ENCODE results near the gene FZR1.
"Not testable (repeated sequence)": the region's sequence is repeated elsewhere in the genome, so short reads cannot be mapped to it uniquely, and the experiment has no call there.

The FZR1 gene

DNA sequence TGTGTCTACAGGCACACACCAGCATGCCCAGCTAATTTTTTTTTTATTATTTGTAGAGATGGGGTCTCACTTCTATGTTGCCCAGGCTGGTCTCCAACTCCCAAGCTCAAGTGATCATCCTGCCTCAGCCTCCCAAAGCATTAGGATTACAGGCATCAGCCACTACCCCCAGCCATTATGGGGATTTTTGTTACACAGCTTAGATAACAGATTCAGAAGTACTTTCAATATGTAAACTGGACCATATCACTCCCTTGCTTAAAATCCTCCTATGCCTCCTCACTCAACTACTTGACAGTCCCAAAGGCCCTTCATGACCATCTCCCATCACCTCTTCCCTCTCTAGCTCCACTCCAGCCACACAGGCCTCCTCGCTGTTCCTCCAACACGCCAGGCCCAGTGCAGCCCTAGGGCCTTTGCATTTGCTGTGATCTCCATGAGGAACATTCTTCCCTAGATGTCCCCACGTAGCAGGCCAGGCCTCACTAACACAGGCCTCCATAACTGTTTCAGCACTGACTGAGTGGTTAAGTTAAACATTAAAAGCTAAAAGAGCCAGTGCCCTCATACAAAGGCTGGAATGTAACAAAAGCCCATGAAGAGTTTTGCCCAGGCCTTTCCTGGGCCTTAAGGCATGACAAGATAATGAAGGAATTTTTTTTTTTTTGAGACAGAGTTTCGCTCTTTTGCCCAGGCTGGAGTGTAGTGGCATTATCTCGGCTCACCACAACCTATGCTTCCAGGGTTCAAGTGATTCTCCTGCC lies 8.2 kb upstream of the FZR1 start:
- no peak for DNase-seq

GRCh38 chr19:3499738-3500428 lies 6.2 kb upstream of the FZR1 start:
- DNase-seq, result no peak

DNA sequence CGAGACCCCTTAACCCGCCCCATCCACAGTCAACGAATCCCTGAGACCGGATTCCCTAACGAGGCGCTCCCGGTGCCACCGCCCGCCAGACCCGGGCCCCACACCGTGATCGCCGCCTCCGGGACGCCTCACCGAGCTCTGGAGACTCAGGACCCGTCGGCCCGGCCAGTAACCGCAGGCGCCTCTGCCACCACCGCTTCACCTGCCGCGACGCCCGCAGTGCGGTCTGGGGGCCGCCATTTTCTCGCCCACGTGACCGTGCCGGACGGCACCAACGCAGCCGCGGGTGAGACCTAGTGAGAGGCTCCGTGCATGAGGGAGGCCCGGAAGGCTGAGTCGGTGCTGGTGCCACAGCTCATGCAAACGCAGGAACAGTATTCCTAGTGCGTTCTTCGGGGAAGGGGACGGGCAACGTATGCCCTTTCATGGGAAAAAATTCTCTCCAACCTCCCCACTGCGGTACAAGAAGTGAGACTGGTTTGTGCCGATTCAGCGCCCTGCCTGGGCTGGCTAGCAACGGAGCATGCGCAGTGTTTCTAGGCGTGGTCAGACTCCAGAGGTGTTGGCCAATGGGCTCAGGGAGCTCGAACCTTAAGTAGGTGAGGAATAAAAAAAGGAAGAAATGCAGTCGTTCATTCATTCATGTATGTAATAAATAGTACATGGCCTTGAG lies 5.5 kb upstream of the FZR1 start, which contains the start of gene DOHH:
DOHH (minus strand) TSS at position 246 of the 673 bp plus-strand sequence. CDS start 3,860 bp downstream, outside the sequence.
- DNase-seq, result peak; percentile 90 to 97

DNA sequence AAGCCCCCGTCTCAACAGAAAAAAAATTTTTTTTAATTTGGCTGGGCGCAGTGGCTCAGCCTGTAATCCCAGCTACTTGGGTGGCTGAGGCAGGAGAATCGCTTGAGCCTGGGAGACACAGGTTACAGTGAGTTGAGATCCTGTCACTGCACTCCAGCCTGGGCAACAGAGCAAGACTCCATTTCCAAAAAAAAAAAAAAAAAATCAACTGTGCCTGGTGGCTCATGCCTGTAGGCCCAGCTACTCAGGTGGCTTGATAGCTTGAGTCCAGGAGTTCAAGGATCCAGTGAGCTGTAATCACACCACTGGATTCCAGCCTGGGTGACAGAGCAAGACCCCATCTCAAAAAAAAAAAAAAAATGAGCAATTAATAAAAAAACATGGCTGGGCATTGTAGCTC lies 4.3 kb upstream of the FZR1 start:
- no peak for DNase-seq

DNA sequence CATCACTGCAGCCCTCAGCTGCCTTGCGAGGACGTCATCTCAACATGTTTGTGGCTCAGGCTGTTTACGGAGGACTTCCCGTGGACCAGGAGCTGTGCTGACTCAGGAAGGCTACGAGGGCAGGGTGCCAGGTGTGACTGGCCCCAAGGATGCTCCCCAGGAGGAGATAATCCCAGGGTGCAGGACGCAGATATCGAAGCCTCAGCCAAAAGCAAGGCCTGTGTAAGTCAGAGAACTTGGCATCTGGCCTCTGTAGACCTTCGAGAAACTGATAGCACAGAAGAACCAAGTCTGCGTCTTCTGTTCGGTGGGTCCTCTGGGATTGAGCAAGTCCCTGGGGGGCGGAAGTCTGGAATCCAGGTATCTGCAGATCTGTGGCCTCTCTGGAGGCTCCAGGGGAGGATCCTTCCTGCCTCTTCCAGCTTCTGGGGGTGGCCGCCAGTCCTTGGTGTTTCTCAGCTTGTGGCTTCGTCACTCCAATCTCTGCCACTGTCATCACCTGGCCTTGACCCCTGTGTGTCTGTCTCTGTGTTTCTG lies 3.0 kb upstream of the FZR1 start:
- no peak for DNase-seq

DNA sequence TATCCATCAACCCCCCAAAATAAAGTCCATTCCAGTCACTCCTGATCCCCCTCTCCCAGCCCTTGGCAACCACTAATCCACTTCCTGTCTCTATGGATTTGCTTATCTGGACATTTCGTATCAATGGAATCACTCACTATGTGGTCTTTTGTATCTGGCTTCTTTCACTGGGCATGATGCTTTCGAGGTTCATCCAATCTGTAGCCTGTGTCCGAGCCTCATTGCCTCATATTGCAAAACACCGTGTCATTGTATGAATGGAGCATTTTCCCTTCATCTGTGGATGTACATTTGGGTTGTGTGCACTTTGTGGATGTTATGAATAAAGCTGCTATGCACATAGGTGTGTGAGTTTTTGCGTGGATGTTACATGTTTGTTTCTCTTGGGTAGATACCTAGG lies 1.4 kb upstream of the FZR1 start:
- DNase-seq, result no peak

GRCh38 chr19:3506384-3507340 lies 551 bp downstream of the FZR1 start:
- peak in 1 of 2 donors; percentile 38 for DNase-seq

DNA sequence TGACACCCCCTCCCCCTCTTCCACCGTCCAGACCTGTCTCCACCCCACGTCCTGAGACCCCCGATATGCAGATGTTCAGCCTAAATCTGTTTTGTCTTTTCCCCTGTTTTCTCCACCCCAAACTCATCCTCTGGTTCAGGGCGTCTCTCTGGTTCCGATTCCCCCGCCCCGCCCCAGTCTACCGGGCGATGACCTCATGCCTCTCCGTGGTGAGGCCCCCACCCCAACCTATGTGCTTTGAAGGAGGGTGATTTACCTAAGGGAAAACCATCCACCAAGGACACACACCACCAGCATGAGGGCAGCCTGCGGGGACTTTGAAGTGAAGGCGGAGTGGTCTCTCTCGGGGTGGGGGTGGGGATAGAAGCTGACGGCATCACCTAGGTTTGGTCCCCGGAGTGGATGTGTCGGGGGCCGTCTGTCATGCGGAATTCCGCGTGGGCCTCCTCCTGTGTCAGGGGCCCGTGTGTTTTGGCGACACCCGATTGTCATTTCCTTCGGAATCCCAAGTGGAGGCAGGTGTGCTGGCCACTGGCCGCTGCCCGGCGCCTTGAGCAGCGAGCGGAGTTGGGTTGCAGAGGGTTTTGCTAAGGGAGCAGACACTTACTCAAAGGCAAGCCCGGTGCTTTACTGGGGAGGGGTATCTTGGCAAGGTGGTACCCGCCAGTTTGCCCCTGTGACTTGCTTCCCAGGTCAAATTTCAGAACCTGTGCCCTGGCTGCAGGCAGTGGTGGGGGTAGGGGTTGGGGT lies 1.4 kb downstream of the FZR1 start:
- no peak for DNase-seq

GRCh38 chr19:3508121-3508661 lies 2.1 kb downstream of the FZR1 start:
- not testable (repeated sequence) for DNase-seq

GRCh38 chr19:3508771-3509535 lies 2.8 kb downstream of the FZR1 start:
- DNase-seq, result no peak

DNA sequence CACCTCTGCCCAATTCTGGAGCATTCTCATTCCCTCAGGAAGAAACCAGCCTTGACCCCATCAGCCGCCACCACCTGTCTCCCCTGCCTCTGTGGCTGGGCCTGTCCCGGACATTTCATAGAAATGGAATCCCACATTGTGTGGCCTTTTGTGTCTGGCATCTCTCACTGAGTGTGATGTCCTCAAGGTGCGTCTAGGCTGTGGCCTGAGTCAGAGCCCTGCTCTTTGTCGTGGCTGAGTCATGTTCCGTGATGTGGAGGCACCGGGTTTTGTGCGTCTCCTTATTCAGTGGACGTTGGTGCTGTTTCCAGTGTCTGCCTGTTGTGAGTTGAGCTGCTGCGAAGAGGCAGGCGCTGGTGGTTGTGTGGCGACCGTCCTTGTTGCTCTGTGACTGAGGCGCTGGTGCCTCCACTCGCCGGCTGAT lies 3.5 kb downstream of the FZR1 start:
- DNase-seq, result no peak

DNA sequence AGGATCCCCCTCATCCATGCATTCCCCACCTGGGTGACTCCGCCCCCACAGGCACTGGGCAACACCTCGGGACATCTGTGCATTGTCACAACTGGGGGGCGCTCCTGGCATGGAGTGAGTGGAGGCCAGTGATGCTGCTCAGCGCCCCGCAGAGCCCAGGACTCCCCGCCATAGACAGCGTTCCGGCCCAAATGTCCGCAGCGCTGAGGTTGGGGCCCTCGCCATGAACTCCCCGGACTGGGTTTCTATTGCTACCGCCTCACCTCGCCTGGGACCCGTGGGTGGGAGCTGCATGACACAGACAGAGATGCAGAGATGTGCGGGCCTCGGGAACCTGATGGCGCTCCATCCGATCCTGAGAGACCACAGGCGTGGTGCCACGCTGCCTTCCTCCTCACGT lies 4.6 kb downstream of the FZR1 start:
- no peak for DNase-seq

- DNase-seq, result no peak
Measured at GRCh38 chr19:3511506-3512251, 5.6 kb downstream of the FZR1 start.

DNA sequence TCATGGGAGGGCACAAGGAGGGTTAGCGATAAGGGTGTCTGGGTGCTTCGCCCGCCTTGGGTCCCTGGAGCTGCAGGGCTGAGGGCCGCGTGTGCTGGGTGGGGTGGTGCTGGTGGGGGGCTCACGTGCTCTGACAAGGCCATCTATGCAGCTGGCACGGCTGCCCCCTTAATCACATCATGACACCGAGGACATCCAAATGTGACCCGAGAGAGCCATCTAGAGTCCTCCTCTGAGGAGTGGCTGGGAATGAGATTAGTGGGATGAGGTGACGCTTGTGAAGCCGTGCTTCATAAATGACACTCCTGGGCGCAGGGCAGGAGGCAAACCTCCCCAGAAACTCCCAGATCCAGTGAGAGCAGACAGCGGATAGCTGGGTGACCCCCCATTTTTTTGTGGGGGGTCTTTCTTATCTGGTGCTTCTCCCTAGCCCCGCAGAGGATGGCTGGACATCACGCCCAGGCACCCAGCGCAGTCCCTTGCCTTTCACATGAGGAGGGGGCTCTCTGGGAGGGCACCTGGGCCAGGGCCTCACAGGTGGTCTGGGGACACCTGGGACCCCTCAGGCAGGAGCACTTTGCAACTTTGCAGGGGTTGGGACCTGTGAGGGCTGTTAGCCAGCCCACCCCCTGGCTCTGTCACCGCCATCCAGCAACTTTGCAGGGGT lies 6.6 kb downstream of the FZR1 start:
- no peak for DNase-seq

DNA sequence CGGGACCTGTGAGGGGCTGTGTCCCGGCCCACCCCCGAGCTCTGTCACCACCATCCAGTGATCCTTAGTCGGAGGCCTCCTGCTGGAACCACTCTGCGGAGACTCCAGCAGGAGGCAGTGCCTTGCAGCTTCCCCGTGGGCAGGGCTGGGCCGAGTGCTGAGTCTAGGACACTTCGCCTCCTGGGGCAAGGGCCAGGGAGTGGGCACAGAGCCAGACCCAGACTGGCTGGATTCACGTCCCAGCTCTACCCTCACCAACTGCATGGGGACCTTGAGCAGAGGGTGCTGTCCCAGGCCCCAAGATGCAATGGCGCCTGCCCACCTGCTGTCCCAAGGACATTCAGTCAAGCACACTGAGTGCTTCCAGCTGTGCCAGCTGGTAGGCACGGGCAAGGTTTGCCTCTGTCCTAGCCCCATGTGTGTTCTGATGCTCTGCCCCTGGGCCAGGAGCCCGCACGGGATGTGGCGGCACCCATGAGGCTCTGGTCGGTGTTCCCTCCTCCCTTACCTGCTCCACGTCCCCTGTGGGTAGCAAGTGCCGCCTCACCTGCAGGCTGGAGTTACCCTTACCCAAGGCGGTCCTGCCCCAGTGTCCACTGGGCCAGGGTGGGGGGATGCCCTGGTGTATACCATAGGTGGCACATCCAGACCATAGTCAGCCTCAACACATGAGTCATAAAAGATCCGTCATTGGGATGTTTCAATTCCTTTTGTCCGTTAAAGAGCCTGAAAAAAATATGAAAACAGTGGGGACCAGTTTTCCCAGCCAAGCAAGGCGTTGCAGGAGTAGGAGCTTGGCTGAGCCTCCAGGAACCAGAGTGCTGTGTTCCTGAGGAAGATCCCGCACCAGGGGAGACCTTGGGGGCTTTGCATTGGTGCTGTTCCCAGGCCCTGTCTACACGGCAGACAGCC lies 7.4 kb downstream of the FZR1 start:
- no peak for DNase-seq

DNA sequence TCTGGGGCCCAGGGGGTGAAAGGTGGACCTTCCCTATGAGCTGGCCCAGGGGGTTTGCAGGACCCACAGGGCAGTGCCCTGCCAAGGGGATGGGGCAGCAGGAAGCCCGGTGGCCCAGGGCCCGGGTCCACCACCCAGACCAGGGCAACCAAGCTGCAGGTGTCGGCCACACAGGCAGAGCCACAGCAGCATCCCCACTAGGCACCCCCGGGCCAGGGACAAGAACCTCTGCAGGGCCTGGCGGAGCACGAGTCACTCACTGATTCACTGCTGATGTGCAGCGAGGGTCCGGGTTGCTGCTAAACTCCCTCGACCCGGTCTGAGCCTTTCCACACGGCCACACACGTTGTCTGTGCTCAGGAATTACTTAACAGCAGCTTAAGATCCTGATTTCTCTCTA lies 8.8 kb downstream of the FZR1 start:
- DNase-seq, result no peak

GRCh38 chr19:3515891-3516422 lies 9.8 kb downstream of the FZR1 start:
- no peak for DNase-seq

All from bone marrow (tissue), 2 donors.